Transverse colon (tissue), 4 donors: ENCODE measurements around the gene DENND1A. TPM values are rescaled to one million over a fixed set of nuclear protein-coding genes. Genes with fewer than 3 reads are reported as not detected.

Experiments used
- DNase-seq: peaks from one replicate; pipeline ENCODE4 v3.0.0-alpha.2; 2019
- H3K27ac ChIP-seq, 4 donors: fragments of 200-600 bp; sonication (generic); 2 replicates each; pipeline ENCODE4 v1.5.1; 2016 to 2018; ENCODE audit warnings: inconsistent platforms in 4 of 4
- H3K27me3 ChIP-seq: fragments of 200-600 bp; sonication (generic); 2 replicates; pipeline ENCODE4 v1.5.1; 2017; ENCODE audit warnings: inconsistent platforms
- H3K36me3 ChIP-seq, 4 donors: fragments of 200-600 bp; sonication (generic); 2 replicates each; pipeline ENCODE4 v1.5.1; 2017 to 2019; ENCODE audit warnings: inconsistent platforms in 4 of 4
- H3K4me1 ChIP-seq, 4 donors: fragments of 200-600 bp; sonication (generic); 2 replicates each; pipeline ENCODE4 v1.5.1; 2017 to 2020; ENCODE audit warnings: inconsistent platforms in 4 of 4
- H3K4me3 ChIP-seq, 4 donors: fragments of 200-600 bp; sonication (generic); 1 replicate in 1 of 4; 2 replicates in 3 of 4; pipeline versions ENCODE4 v1.5.1 to v1.6.1; 2017 to 2019; ENCODE audit warnings: inconsistent platforms in 4 of 4
- H3K9me3 ChIP-seq, 2 donors: fragments of 200-600 bp; sonication (generic); 2 replicates each; pipeline ENCODE4 v1.5.1; 2017 to 2019; ENCODE audit warnings: inconsistent platforms in 2 of 2
- CTCF ChIP-seq, 5 experiments: fragments of 200-600 bp in 3 of 5; fragments of 450-650 bp in 2 of 5; sonication (generic) in 3 of 5; IDR thresholded peaks; 1 replicate in 2 of 5; 2 replicates in 3 of 5; pipeline ENCODE4 v1.5.1; 2016 to 2017; ENCODE audit warnings: antibody characterized with exemption in 5 of 5, inconsistent platforms in 3 of 5, mild to moderate bottlenecking in 2 of 5, moderate library complexity in 1 of 5
- EP300 ChIP-seq: sonication (generic); formaldehyde crosslinking; IDR thresholded peaks from one replicate; pipeline ENCODE4 v1.6.1; 2017; ENCODE audit warnings: antibody characterized with exemption, low read depth
- POLR2A ChIP-seq: fragments of 450-650 bp; IDR thresholded peaks from one replicate; pipeline ENCODE4 v1.6.1; 2016; ENCODE audit warnings: antibody characterized with exemption, mild to moderate bottlenecking, moderate library complexity
- POLR2AphosphoS5 ChIP-seq, 3 donors: sonication (generic); formaldehyde crosslinking; IDR thresholded peaks; one replicate each; pipeline ENCODE4 v1.6.1; 2016; ENCODE audit warnings: antibody characterized with exemption in 3 of 3
- whole genome bisulfite sequencing, 2 donors: methylation state at CpG; one replicate each; pipeline ENCODE4 v1.1.5; 2018; ENCODE audit warnings: low coverage in 1 of 2; 5-methylcytosine and 5-hydroxymethylcytosine counted together
- in situ Hi-C, 4 donors: fragments of 200-750 bp; cut with MboI; loops; one replicate each; pipeline versions ENCODE4 v1.15.0 to v1.15.1; 2017; ENCODE audit warnings: low sequenced_read_pairs in 3 of 4, low pct_ligation_motif_present in 1 of 4, low pct_unique_long_range_greater_than_20kb in 1 of 4
- intact Hi-C: fragments of 100-400 bp; cut with DNase I; formaldehyde crosslinking; loops from one replicate; pipeline ENCODE4 v1.15.1; 2023; ENCODE audit warnings: low total_unique reads
- total RNA-seq, 4 donors: library from RNA; depleted of rRNA; stranded (reverse); fragments of >200 nt; gene quantifications; one replicate each; pipeline ENCODE4 v1.1.0, GENCODE V29; 2016

DENND1A gene
- total RNA-seq, 4 donors from 2014 or later = 12.5 to 78.6 (median 40.0) TPM

GRCh38 chr9:123418506-123418905 is 511.4 kb downstream of the DENND1A start:
- Histone ChIP-seq H3K27ac (no peak overlapping the region), H3K9me3 (no peaks in the 10 kb centered on the region), H3K4me3 (no peak overlapping the region), H3K36me3 (no peaks in the 10 kb centered on the region), H3K27me3 (no peaks in the 10 kb centered on the region), H3K4me1 (no peaks in the 10 kb centered on the region)
- in situ Hi-C loops = loop anchor here in 3 of 4 donors (25.0 kb wide), 1 partner anchor 619 kb away; no protein-coding TSS in a partner anchor
- DNase-seq = no peak
- TF ChIP-seq POLR2A (no peak), POLR2AphosphoS5 (IDR thresholded peaks at IDR 0.05) (no peak), EP300 (no peak), CTCF (IDR thresholded peaks at IDR 0.05) (no peak)
- WGBS, 2 donors = 99% methylated on average over 7 of the region's 10 CpGs; no CpG with 5 or more reads in 1 of the 2 donors
- intact Hi-C loops = no loop called here

GRCh38 chr9:123418052-123418430 is 511.9 kb downstream of the DENND1A start:
- H3K27me3 ChIP-seq = no peaks in the 10 kb centered on the region
- H3K27ac ChIP-seq = no peak overlapping the region
- in situ Hi-C loops (loop anchor here in 3 of 4 donors (25.0 kb wide), 1 partner anchor 619 kb away; no protein-coding TSS in a partner anchor), intact Hi-C loops (no loop called here)
- WGBS, 2 donors = 87% methylated on average over 5 of the region's 5 CpGs; no CpG with 5 or more reads in 1 of the 2 donors
- no peaks in the 10 kb centered on the region for H3K9me3 ChIP-seq
- H3K4me3 ChIP-seq = no peak overlapping the region
- H3K4me1 ChIP-seq = no peaks in the 10 kb centered on the region
- DNase-seq = no peak
- no peaks in the 10 kb centered on the region for H3K36me3 ChIP-seq
- no peak for TF ChIP-seq POLR2AphosphoS5 (IDR thresholded peaks at IDR 0.05)

GRCh38 chr9:123417289-123418051 is 512.5 kb downstream of the DENND1A start:
- DNase-seq = no peak
- Histone ChIP-seq H3K27ac (no peak overlapping the region), H3K4me1 (no peaks in the 10 kb centered on the region), H3K9me3 (no peaks in the 10 kb centered on the region), H3K27me3 (no peaks in the 10 kb centered on the region), H3K4me3 (no peak overlapping the region), H3K36me3 (no peaks in the 10 kb centered on the region)
- intact Hi-C loops (no loop called here), in situ Hi-C loops (loop anchor here in 3 of 4 donors (25.0 kb wide), 1 partner anchor 620 kb away; no protein-coding TSS in a partner anchor)
- WGBS, 2 donors = 90 to 96% methylated on average over 3 to 5 of the region's 5 CpGs
- no peak for TF ChIP-seq EP300
- no peak for TF ChIP-seq POLR2AphosphoS5 (IDR thresholded peaks at IDR 0.05)
- TF ChIP-seq POLR2A = no peak
- TF ChIP-seq CTCF (IDR thresholded peaks at IDR 0.05) = no peak

- intact Hi-C loops (no loop called here), in situ Hi-C loops (loop anchor here in 3 of 4 donors (25.0 kb wide), 1 partner anchor 621 kb away; no protein-coding TSS in a partner anchor)
- Histone ChIP-seq H3K27ac (no peak overlapping the region), H3K27me3 (no peaks in the 10 kb centered on the region), H3K4me3 (no peak overlapping the region), H3K36me3 (no peaks in the 10 kb centered on the region), H3K4me1 (no peaks in the 10 kb centered on the region), H3K9me3 (no peaks in the 10 kb centered on the region)
- WGBS, 2 donors = 84 to 90% methylated on average over 4 to 8 of the region's 8 CpGs
- no peak for DNase-seq
- TF ChIP-seq POLR2AphosphoS5 (IDR thresholded peaks at IDR 0.05) (no peak), POLR2A (no peak), CTCF (IDR thresholded peaks at IDR 0.05) (no peak), EP300 (no peak)
Measured at GRCh38 chr9:123416176-123416575, 513.8 kb downstream of the DENND1A start.
